ENCODE results near the gene DYRK1B.

DNA sequence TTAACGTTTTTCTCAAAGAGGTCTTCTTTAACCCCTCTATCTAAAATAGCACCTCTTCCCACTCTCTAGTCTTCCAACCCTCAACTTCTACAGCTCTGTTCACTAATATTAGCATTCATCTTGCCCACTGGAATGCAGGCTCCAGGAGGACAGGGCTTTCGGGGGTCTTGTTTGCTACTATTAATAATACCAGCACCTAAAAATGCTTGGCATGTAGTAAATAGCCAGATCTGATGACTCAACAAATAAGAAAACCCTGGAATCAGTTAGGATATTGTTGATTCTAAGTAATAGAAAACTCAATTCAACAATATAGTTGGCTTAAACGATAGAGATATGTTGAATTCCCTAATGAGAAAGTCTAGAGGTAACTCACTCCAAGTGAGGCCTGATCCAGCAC, 14.2 kb downstream of the DYRK1B start:
- TF ChIP-seq, protein P1, sequence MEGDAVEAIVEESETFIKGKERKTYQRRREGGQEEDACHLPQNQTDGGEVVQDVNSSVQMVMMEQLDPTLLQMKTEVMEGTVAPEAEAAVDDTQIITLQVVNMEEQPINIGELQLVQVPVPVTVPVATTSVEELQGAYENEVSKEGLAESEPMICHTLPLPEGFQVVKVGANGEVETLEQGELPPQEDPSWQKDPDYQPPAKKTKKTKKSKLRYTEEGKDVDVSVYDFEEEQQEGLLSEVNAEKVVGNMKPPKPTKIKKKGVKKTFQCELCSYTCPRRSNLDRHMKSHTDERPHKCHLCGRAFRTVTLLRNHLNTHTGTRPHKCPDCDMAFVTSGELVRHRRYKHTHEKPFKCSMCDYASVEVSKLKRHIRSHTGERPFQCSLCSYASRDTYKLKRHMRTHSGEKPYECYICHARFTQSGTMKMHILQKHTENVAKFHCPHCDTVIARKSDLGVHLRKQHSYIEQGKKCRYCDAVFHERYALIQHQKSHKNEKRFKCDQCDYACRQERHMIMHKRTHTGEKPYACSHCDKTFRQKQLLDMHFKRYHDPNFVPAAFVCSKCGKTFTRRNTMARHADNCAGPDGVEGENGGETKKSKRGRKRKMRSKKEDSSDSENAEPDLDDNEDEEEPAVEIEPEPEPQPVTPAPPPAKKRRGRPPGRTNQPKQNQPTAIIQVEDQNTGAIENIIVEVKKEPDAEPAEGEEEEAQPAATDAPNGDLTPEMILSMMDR (conservative IDR thresholded peaks at IDR 0.05 in 1 of 2, IDR thresholded peaks at IDR 0.05 in 1 of 2; ENCODE audit: extremely low read depth in 1 of 2, insufficient read depth in 1 of 2, low read depth in 1 of 2, low read length in 2 of 2) = no peak
- TF ChIP-seq EZH2 (IDR thresholded peaks at IDR 0.05; ENCODE audit: borderline replicate concordance, low read length) = no peak
